ENCODE measurements around the gene ATOH8.

DNA sequence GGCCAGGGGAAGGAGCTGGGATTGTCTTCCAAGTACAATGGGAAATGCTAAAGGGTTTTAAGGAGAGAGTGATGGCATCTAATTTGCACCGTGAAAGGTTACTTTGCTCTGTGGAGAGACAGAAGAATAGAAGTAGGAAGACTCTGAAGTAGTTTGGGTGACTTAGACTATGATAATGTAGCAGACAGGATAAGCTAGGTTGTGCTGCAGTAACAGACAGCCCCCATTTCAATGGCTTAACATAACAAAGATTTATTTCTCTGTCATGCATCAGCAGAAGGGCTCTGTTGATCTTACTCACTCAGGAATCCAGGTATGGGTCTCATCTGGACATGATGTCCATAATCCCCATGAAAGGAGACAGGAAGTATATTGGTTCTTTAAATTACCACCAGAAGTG, 33.3 kb upstream of the ATOH8 start:
- TF ChIP-seq, protein P1, sequence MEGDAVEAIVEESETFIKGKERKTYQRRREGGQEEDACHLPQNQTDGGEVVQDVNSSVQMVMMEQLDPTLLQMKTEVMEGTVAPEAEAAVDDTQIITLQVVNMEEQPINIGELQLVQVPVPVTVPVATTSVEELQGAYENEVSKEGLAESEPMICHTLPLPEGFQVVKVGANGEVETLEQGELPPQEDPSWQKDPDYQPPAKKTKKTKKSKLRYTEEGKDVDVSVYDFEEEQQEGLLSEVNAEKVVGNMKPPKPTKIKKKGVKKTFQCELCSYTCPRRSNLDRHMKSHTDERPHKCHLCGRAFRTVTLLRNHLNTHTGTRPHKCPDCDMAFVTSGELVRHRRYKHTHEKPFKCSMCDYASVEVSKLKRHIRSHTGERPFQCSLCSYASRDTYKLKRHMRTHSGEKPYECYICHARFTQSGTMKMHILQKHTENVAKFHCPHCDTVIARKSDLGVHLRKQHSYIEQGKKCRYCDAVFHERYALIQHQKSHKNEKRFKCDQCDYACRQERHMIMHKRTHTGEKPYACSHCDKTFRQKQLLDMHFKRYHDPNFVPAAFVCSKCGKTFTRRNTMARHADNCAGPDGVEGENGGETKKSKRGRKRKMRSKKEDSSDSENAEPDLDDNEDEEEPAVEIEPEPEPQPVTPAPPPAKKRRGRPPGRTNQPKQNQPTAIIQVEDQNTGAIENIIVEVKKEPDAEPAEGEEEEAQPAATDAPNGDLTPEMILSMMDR (conservative IDR thresholded peaks at IDR 0.05; ENCODE audit: low read length): no peak
- TF ChIP-seq EZH2phosphoT487 (IDR thresholded peaks at IDR 0.05; ENCODE audit: borderline replicate concordance, low read depth, low read length): no peak
